Activated B cell treated with CpG ODN at 0.5 μM for 24 hours (primary cell): ENCODE data around the gene FAM229B. TPM values are rescaled to one million over a fixed set of nuclear protein-coding genes. Genes with fewer than 3 reads are reported as not detected.
"Not testable (repeated sequence)": the region's sequence is repeated elsewhere in the genome, so short reads cannot be mapped to it uniquely, and the experiment has no call there.

Source experiments
- ATAC-seq: fragments of 200-7000 bp; cut with Tn5 transposase; one replicate; pipeline ENCODE4 v1.10.0; 2021; ENCODE audit warnings: low read depth, mild to moderate bottlenecking, moderate library complexity
- CTCF ChIA-PET: fragments of 350-600 bp; sonication (Branson Sonifier 250); formaldehyde crosslinking; loops from one replicate; lab custom pipeline; 2021; ENCODE audit warnings: antibody characterized with exemption; lab: Charles Lee
- POLR2A ChIA-PET: fragments of 350-600 bp; sonication (Branson Sonifier 250); formaldehyde crosslinking; loops from one replicate; lab custom pipeline; 2021; ENCODE audit warnings: antibody characterized with exemption; lab: Charles Lee
- DNase-seq: peaks from one replicate; pipeline ENCODE4 v3.0.0; 2022
- H3K27ac Mint-ChIP-seq: one replicate; pipeline ENCODE4 v1.8.0; 2020; ENCODE audit warnings: mixed read lengths
- H3K27me3 Mint-ChIP-seq: one replicate; pipeline ENCODE4 v1.8.0; 2021; ENCODE audit warnings: mixed read lengths
- H3K36me3 Mint-ChIP-seq: one replicate; pipeline ENCODE4 v1.8.0; 2021; ENCODE audit warnings: low read depth, mixed read lengths
- H3K4me1 Mint-ChIP-seq: one replicate; pipeline ENCODE4 v1.8.0; 2021; ENCODE audit warnings: mixed read lengths
- H3K4me3 Mint-ChIP-seq: one replicate; pipeline ENCODE4 v1.8.0; 2020; ENCODE audit warnings: mild to moderate bottlenecking, mixed read lengths
- H3K9me3 Mint-ChIP-seq: one replicate; pipeline ENCODE4 v1.8.0; 2020; ENCODE audit warnings: mixed read lengths
- CTCF ChIP-seq: fragments of 200-600 bp; IDR thresholded peaks from one replicate; pipeline ENCODE4 v1.8.0; 2022; ENCODE audit warnings: antibody characterized with exemption, mild to moderate bottlenecking
- intact Hi-C: fragments of 100-400 bp; cut with micrococcal nuclease; formaldehyde crosslinking; loops from one replicate; pipeline ENCODE4 v1.15.1; 2024
- total RNA-seq: library from RNA; stranded (reverse); gene quantifications from 2 replicates; pipeline ENCODE4 v1.2.3, GENCODE V29; 2022

The FAM229B gene
- total RNA-seq, 1 donor from 2014 or later, result 2.0 TPM

- ChIA-PET POLR2A (no interaction called here), CTCF (no interaction called here)
- Mint-ChIP-seq H3K27ac (no peak overlapping the region), H3K9me3 (no peaks in the 10 kb centered on the region), H3K4me3 (no peak overlapping the region), H3K36me3 (no peaks in the 10 kb centered on the region), H3K27me3 (peaks cover 3% of the 10 kb centered on the region), H3K4me1 (no peaks in the 10 kb centered on the region)
- ATAC-seq, result no peak
- intact Hi-C loops, result no loop called here
- no peak for TF ChIP-seq CTCF
- DNase-seq, result no peak
Measured at GRCh38 chr6:112050429-112050828, 37.0 kb upstream of the FAM229B start.

GRCh38 chr6:112051251-112051740, 36.1 kb upstream of the FAM229B start:
- H3K27ac Mint-ChIP-seq, intact Hi-C loops, H3K36me3 Mint-ChIP-seq, H3K4me3 Mint-ChIP-seq, CTCF ChIA-PET, DNase-seq, H3K27me3 Mint-ChIP-seq, H3K4me1 Mint-ChIP-seq, H3K9me3 Mint-ChIP-seq, ATAC-seq: not testable (repeated sequence)
- POLR2A ChIA-PET, result interaction anchor here (0.7 kb wide), 1 partner anchor 681 kb away, joined by 3 read pairs; no protein-coding TSS in a partner anchor

- Mint-ChIP-seq H3K36me3 (no peaks in the 10 kb centered on the region), H3K9me3 (no peaks in the 10 kb centered on the region), H3K27me3 (peaks cover 5% of the 10 kb centered on the region), H3K4me3 (no peak within 1 kb of the TSS), H3K27ac (no peak within 1 kb of the TSS), H3K4me1 (no peaks in the 10 kb centered on the region)
- no peak for TF ChIP-seq CTCF
- POLR2A ChIA-PET, result no interaction called here
- ATAC-seq (no peak), DNase-seq (no peak)
- intact Hi-C loops, result no loop called here
- CTCF ChIA-PET, result no interaction called here
Measured at GRCh38 chr6:112054001-112054400, 33.4 kb upstream of the FAM229B start, which contains the start of gene CCN6. CCN6 (plus strand) TSS chr6:112054104; CDS start chr6:112054358, 254 bp downstream.

GRCh38 chr6:112054555-112055190, 32.7 kb upstream of the FAM229B start:
- ChIA-PET POLR2A (no interaction called here), CTCF (no interaction called here)
- H3K27ac Mint-ChIP-seq, result no peak overlapping the region
- H3K4me3 Mint-ChIP-seq, result no peak overlapping the region
- DNase-seq (no peak), ATAC-seq (no peak)
- no peak for TF ChIP-seq CTCF
- intact Hi-C loops, result no loop called here
- H3K4me1 Mint-ChIP-seq, result no peaks in the 10 kb centered on the region
- peaks cover 5% of the 10 kb centered on the region for H3K27me3 Mint-ChIP-seq
- H3K9me3 Mint-ChIP-seq, result no peaks in the 10 kb centered on the region
- no peaks in the 10 kb centered on the region for H3K36me3 Mint-ChIP-seq

GRCh38 chr6:112058243-112059032, 29.0 kb upstream of the FAM229B start:
- H3K27me3 Mint-ChIP-seq, result peaks cover 5% of the 10 kb centered on the region
- ATAC-seq (no peak), DNase-seq (no peak)
- TF ChIP-seq CTCF, result no peak
- no peaks in the 10 kb centered on the region for H3K9me3 Mint-ChIP-seq
- ChIA-PET POLR2A (no interaction called here), CTCF (no interaction called here)
- no peaks in the 10 kb centered on the region for H3K36me3 Mint-ChIP-seq
- intact Hi-C loops, result no loop called here
- H3K4me1 Mint-ChIP-seq, result no peaks in the 10 kb centered on the region
- H3K4me3 Mint-ChIP-seq, result no peak overlapping the region
- no peak overlapping the region for H3K27ac Mint-ChIP-seq
